Measurements from ENCODE around the gene WDR37. TPM values are rescaled to one million over a fixed set of nuclear protein-coding genes. Genes with fewer than 3 reads are reported as not detected.
"Not testable (repeated sequence)": the region's sequence is repeated elsewhere in the genome, so short reads cannot be mapped to it uniquely, and the experiment has no call there.

The WDR37 gene
- total and polyA plus RNA-seq, 10 of the 15 experiments (the other 5 are each of a cell fraction or from before 2014, with no cell fraction given): 1.9 to 11.1 (median 7.1) TPM

GRCh38 chr10:1064964-1065247 is 8.7 kb downstream of the WDR37 start:
- Histone ChIP-seq H2AFZ (ENCODE audit: control insufficient read depth, low read depth, low read length) (no peak overlapping the region), H3K27ac (ENCODE audit: control insufficient read depth, insufficient read depth) (no peak overlapping the region), H3K9me3 (replicated peaks; ENCODE audit: control insufficient read depth, insufficient read depth, low read length) (no peaks in the 10 kb centered on the region), H3K79me2 (ENCODE audit: control insufficient read depth, insufficient read depth, low read length) (peaks cover 13% of the 10 kb centered on the region), H3K9ac (ENCODE audit: control insufficient read depth, insufficient read depth, low read length) (no peak overlapping the region), H3K4me1 (ENCODE audit: control insufficient read depth, insufficient read depth, low read length) (peaks cover 10% of the 10 kb centered on the region), H4K20me1 (ENCODE audit: control insufficient read depth, insufficient read depth) (no peaks in the 10 kb centered on the region), H3K27me3 (replicated peaks in 1 of 2; ENCODE audit: control insufficient read depth in 2 of 2, insufficient read depth in 2 of 2, low read length in 1 of 2) (no peaks in the 10 kb centered on the region), H3K4me2 (ENCODE audit: control insufficient read depth, insufficient read depth) (no peak overlapping the region), H3K36me3 (ENCODE audit: control insufficient read depth in 2 of 2, insufficient read depth in 2 of 2, low read length in 1 of 2) (peaks cover 0 to 6% of the 10 kb centered on the region in 2 experiments; a peak in 1 of 4 replicates), H3K4me3 (no peak overlapping the region)
- TF ChIP-seq STAT1 (conservative IDR thresholded peaks at IDR 0.05): no peak
- TF ChIP-seq, protein P1, sequence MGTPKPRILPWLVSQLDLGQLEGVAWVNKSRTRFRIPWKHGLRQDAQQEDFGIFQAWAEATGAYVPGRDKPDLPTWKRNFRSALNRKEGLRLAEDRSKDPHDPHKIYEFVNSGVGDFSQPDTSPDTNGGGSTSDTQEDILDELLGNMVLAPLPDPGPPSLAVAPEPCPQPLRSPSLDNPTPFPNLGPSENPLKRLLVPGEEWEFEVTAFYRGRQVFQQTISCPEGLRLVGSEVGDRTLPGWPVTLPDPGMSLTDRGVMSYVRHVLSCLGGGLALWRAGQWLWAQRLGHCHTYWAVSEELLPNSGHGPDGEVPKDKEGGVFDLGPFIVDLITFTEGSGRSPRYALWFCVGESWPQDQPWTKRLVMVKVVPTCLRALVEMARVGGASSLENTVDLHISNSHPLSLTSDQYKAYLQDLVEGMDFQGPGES (IDR thresholded peaks at IDR 0.05): no peak
- no peak for TF ChIP-seq IKZF2 (IDR thresholded peaks at IDR 0.05)
- TF ChIP-seq SP1 (IDR thresholded peaks at IDR 0.05; ENCODE audit: low read depth, low read length): no peak
- TF ChIP-seq PAX8 (IDR thresholded peaks at IDR 0.05): no peak
- TF ChIP-seq ZNF384 (IDR thresholded peaks at IDR 0.05; ENCODE audit: borderline replicate concordance, low read depth, low read length): no peak
- no peak for TF ChIP-seq BMI1 (IDR thresholded peaks at IDR 0.05; ENCODE audit: borderline replicate concordance)
- no TSS peak for BruUV-seq (replicated peaks)
- CTCF ChIA-PET: no interaction called here
- SMC1A ChIA-PET (ENCODE audit: uncharacterized antibody, unreplicated experiment): interaction anchor here (0.6 to 0.9 kb wide), 2 partner anchors 15 to 142 kb away, joined by 3 to 4 read pairs; no protein-coding TSS in a partner anchor
- RAD21 ChIA-PET (ENCODE audit: unreplicated experiment): no interaction called here
- 99% methylated on average over 4 of the region's 4 CpGs for WGBS (ENCODE audit: insufficient coverage, insufficient replicate concordance, low lambda C conversion rate, missing lambda C conversion rate)
- DNase-seq (ENCODE audit: low read depth, low spot score) (no peak), FAIRE-seq (no peak), ATAC-seq (no peak)
- POLR2A ChIA-PET: no interaction called here
- in situ Hi-C loops (cut with MboI) (no loop called here), intact Hi-C loops (cut with micrococcal nuclease; ENCODE audit: unreplicated experiment) (no loop called here)

DNA sequence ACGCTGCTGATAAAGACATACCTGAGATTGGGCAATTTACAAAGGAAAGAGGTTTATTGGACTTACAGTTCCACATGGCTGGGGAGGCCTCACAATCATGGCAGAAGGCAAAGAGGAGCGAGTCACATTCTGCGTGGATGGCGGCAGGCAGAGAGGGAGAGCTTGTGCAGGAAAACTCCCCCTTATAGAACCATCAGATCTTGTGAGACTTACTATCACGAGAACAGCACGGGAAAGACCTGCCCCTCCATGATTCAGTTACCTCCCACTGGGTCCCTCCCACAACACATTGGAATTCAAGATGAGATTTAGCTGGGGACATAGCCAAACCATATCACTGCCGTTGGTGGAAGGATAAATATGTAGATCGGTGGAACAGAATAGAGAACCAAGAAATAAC is 10.5 kb downstream of the WDR37 start:
- H4K20me1 ChIP-seq (ENCODE audit: control insufficient read depth, insufficient read depth); FAIRE-seq; H2AFZ ChIP-seq (ENCODE audit: control insufficient read depth, low read depth, low read length); H3K36me3 ChIP-seq (ENCODE audit: control insufficient read depth in 2 of 2, insufficient read depth in 2 of 2, low read length in 1 of 2); BruUV-seq (replicated peaks); in situ Hi-C loops (cut with MboI); H3K27ac ChIP-seq (ENCODE audit: control insufficient read depth, insufficient read depth); SMC1A ChIA-PET (ENCODE audit: uncharacterized antibody, unreplicated experiment); H3K4me3 ChIP-seq; ATAC-seq; POLR2A ChIA-PET; intact Hi-C loops (cut with micrococcal nuclease; ENCODE audit: unreplicated experiment); H3K9me3 ChIP-seq (replicated peaks; ENCODE audit: control insufficient read depth, insufficient read depth, low read length); DNase-seq (ENCODE audit: low read depth, low spot score); H3K27me3 ChIP-seq (replicated peaks in 1 of 2; ENCODE audit: control insufficient read depth in 2 of 2, insufficient read depth in 2 of 2, low read length in 1 of 2); H3K4me2 ChIP-seq (ENCODE audit: control insufficient read depth, insufficient read depth); H3K4me1 ChIP-seq (ENCODE audit: control insufficient read depth, insufficient read depth, low read length); H3K9ac ChIP-seq (ENCODE audit: control insufficient read depth, insufficient read depth, low read length); CTCF ChIA-PET; H3K79me2 ChIP-seq (ENCODE audit: control insufficient read depth, insufficient read depth, low read length); RAD21 ChIA-PET (ENCODE audit: unreplicated experiment): not testable (repeated sequence)
- 88% methylated on average over 8 of the region's 8 CpGs for WGBS (ENCODE audit: insufficient coverage, insufficient replicate concordance, low lambda C conversion rate, missing lambda C conversion rate)

Measured in GM12878 (cell line).